SJCRH30 (cell line): Measurements from ENCODE around the gene ZSWIM6. TPM values are rescaled to one million over a fixed set of nuclear protein-coding genes. Genes with fewer than 3 reads are reported as not detected.
"Not testable (repeated sequence)": the region's sequence is repeated elsewhere in the genome, so short reads cannot be mapped to it uniquely, and the experiment has no call there.

ENCODE experiments used
- DNase-seq, 2 experiments: peaks; one replicate each; pipeline ENCODE4 v3.0.0-alpha.2; 2015 to 2020
- H3K27ac ChIP-seq: fragments of 250-450 bp; sonication (Bioruptor Pico); 2 replicates; pipeline ENCODE4 v1.5.1; 2020; ENCODE audit warnings: mild to moderate bottlenecking, moderate library complexity
- H3K27me3 ChIP-seq: fragments of 250-450 bp; sonication (Bioruptor Pico); 2 replicates; pipeline ENCODE4 v1.5.1; 2020; ENCODE audit warnings: mild to moderate bottlenecking, moderate library complexity
- H3K36me3 ChIP-seq: fragments of 250-450 bp; sonication (Bioruptor Pico); 2 replicates; pipeline ENCODE4 v1.5.1; 2020; ENCODE audit warnings: mild to moderate bottlenecking, moderate library complexity
- H3K4me1 ChIP-seq: fragments of 250-450 bp; sonication (Bioruptor Pico); 2 replicates; pipeline ENCODE4 v1.5.1; 2020; ENCODE audit warnings: mild to moderate bottlenecking, moderate library complexity
- H3K4me3 ChIP-seq: fragments of 250-450 bp; sonication (Bioruptor Pico); 2 replicates; pipeline ENCODE4 v1.5.1; 2020; ENCODE audit warnings: mild to moderate bottlenecking, moderate library complexity
- H3K9me3 ChIP-seq: fragments of 250-450 bp; sonication (Bioruptor Pico); replicated peaks from 2 replicates; pipeline ENCODE4 v1.5.1; 2020; ENCODE audit warnings: mild to moderate bottlenecking, moderate library complexity
- total RNA-seq: library from RNA; depleted of rRNA; stranded (reverse); fragments of >200 nt; shearing (Covaris generic); gene quantifications from 2 replicates; pipeline ENCODE4 v1.2.3, GENCODE V29; 2014

The ZSWIM6 gene
- total RNA-seq, 1 experiment from 2014 or later = 12.0 TPM

- 0 out of 2 replicates have a peak, but pooled peaks cover under 1% of the 10 kb centered on the region for H3K36me3 ChIP-seq
- H3K4me3 ChIP-seq = no peak overlapping the region
- no peaks in the 10 kb centered on the region for H3K27me3 ChIP-seq
- H3K4me1 ChIP-seq = peaks cover 19% of the 10 kb centered on the region
- no peak for DNase-seq
- no peak overlapping the region for H3K27ac ChIP-seq
- H3K9me3 ChIP-seq = no peaks in the 10 kb centered on the region
These were observed 75.7 kb downstream of the ZSWIM6 start for GRCh38 chr5:61407706-61408270.

- peak overlapping the region; percentile 75 for H3K27ac ChIP-seq
These were observed 76.6 kb downstream of the ZSWIM6 start for GRCh38 chr5:61408476-61409168.

GRCh38 chr5:61409568-61409967, 77.5 kb downstream of the ZSWIM6 start:
- H3K36me3 ChIP-seq = no peaks in the 10 kb centered on the region
- H3K9me3 ChIP-seq = no peaks in the 10 kb centered on the region

More at GRCh38 chr5:61408476-61409168, 76.6 kb downstream of the ZSWIM6 start:
- no peaks in the 10 kb centered on the region for H3K36me3 ChIP-seq
- peak overlapping the region; percentile 45 for H3K4me3 ChIP-seq
- H3K9me3 ChIP-seq = no peaks in the 10 kb centered on the region
- peak; percentile 99 for DNase-seq
- peaks cover 19% of the 10 kb centered on the region for H3K4me1 ChIP-seq
- H3K27me3 ChIP-seq = no peaks in the 10 kb centered on the region

GRCh38 chr5:61410811-61411210, 78.8 kb downstream of the ZSWIM6 start:
- DNase-seq = no peak
- H3K4me3 ChIP-seq = no peak overlapping the region
- H3K27me3 ChIP-seq = no peaks in the 10 kb centered on the region
- no peaks in the 10 kb centered on the region for H3K36me3 ChIP-seq
- H3K27ac ChIP-seq = no peak overlapping the region
- H3K9me3 ChIP-seq = no peaks in the 10 kb centered on the region
- peaks cover 19% of the 10 kb centered on the region for H3K4me1 ChIP-seq

More at GRCh38 chr5:61409568-61409967, 77.5 kb downstream of the ZSWIM6 start:
- H3K4me1 ChIP-seq = peaks cover 19% of the 10 kb centered on the region
- H3K27ac ChIP-seq = peak overlapping the region; percentile 75
- H3K4me3 ChIP-seq = peak overlapping the region; percentile 45
- H3K27me3 ChIP-seq = no peaks in the 10 kb centered on the region
- DNase-seq = peak; percentile 51 to 66

- H3K4me1 ChIP-seq = peaks cover 19% of the 10 kb centered on the region
- no peak for DNase-seq
- no peaks in the 10 kb centered on the region for H3K36me3 ChIP-seq
- no peak overlapping the region for H3K4me3 ChIP-seq
- H3K27ac ChIP-seq = no peak overlapping the region
- H3K9me3 ChIP-seq = no peaks in the 10 kb centered on the region
- no peaks in the 10 kb centered on the region for H3K27me3 ChIP-seq
These were observed 80.3 kb downstream of the ZSWIM6 start for GRCh38 chr5:61412361-61412760.

- H3K36me3 ChIP-seq, DNase-seq, H3K9me3 ChIP-seq, H3K27me3 ChIP-seq, H3K4me3 ChIP-seq, H3K27ac ChIP-seq: not testable (repeated sequence)
- peaks cover 10% of the 10 kb centered on the region for H3K4me1 ChIP-seq
These were observed 81.1 kb downstream of the ZSWIM6 start for GRCh38 chr5:61413205-61413604.

GRCh38 chr5:61414806-61415205, 82.7 kb downstream of the ZSWIM6 start:
- no peaks in the 10 kb centered on the region for H3K9me3 ChIP-seq
- no peak for DNase-seq
- H3K27me3 ChIP-seq = no peaks in the 10 kb centered on the region
- H3K27ac ChIP-seq = no peak overlapping the region
- H3K36me3 ChIP-seq = no peaks in the 10 kb centered on the region
- H3K4me3 ChIP-seq = no peak overlapping the region
- H3K4me1 ChIP-seq = peaks cover 3% of the 10 kb centered on the region

GRCh38 chr5:61416010-61416409, 84.0 kb downstream of the ZSWIM6 start:
- DNase-seq = no peak
- no peak overlapping the region for H3K27ac ChIP-seq
- no peaks in the 10 kb centered on the region for H3K9me3 ChIP-seq

GRCh38 chr5:61416420-61416819, 84.4 kb downstream of the ZSWIM6 start:
- H3K36me3 ChIP-seq = no peaks in the 10 kb centered on the region
- H3K27me3 ChIP-seq = no peaks in the 10 kb centered on the region
- no peak overlapping the region for H3K27ac ChIP-seq
- no peak for DNase-seq
- H3K9me3 ChIP-seq = no peaks in the 10 kb centered on the region
- no peak overlapping the region for H3K4me3 ChIP-seq
- H3K4me1 ChIP-seq = no peaks in the 10 kb centered on the region; the same call in 1 of the 2 replicates

More at GRCh38 chr5:61416010-61416409, 84.0 kb downstream of the ZSWIM6 start:
- no peaks in the 10 kb centered on the region for H3K36me3 ChIP-seq
- no peaks in the 10 kb centered on the region for H3K27me3 ChIP-seq
- H3K4me3 ChIP-seq = no peak overlapping the region
- no peaks in the 10 kb centered on the region; the same call in 1 of the 2 replicates for H3K4me1 ChIP-seq

GRCh38 chr5:61417340-61417739, 85.3 kb downstream of the ZSWIM6 start:
- H3K4me3 ChIP-seq = no peak overlapping the region
- DNase-seq = no peak

GRCh38 chr5:61417851-61418250, 85.8 kb downstream of the ZSWIM6 start:
- Histone ChIP-seq H3K4me3 (no peak overlapping the region), H3K9me3 (no peaks in the 10 kb centered on the region), H3K4me1 (no peaks in the 10 kb centered on the region; the same call in 1 of the 2 replicates), H3K27me3 (no peaks in the 10 kb centered on the region), H3K27ac (no peak overlapping the region), H3K36me3 (no peaks in the 10 kb centered on the region)
- DNase-seq = no peak

More at GRCh38 chr5:61417340-61417739, 85.3 kb downstream of the ZSWIM6 start:
- Histone ChIP-seq H3K27ac (no peak overlapping the region), H3K36me3 (no peaks in the 10 kb centered on the region), H3K9me3 (no peaks in the 10 kb centered on the region), H3K27me3 (no peaks in the 10 kb centered on the region), H3K4me1 (no peaks in the 10 kb centered on the region; the same call in 1 of the 2 replicates)

GRCh38 chr5:61419106-61419505, 87.0 kb downstream of the ZSWIM6 start:
- H3K9me3 ChIP-seq = no peaks in the 10 kb centered on the region
- H3K27ac ChIP-seq = no peak overlapping the region
- H3K4me3 ChIP-seq = no peak overlapping the region
- no peaks in the 10 kb centered on the region; the same call in 1 of the 2 replicates for H3K4me1 ChIP-seq
- DNase-seq = no peak
- no peaks in the 10 kb centered on the region for H3K36me3 ChIP-seq
- H3K27me3 ChIP-seq = no peaks in the 10 kb centered on the region

- H3K27me3 ChIP-seq = no peaks in the 10 kb centered on the region
- H3K27ac ChIP-seq = no peak overlapping the region
These were observed 88.0 kb downstream of the ZSWIM6 start for GRCh38 chr5:61420016-61420415.

GRCh38 chr5:61421262-61421661, 89.2 kb downstream of the ZSWIM6 start:
- not testable (repeated sequence) for H3K27me3 ChIP-seq, DNase-seq, H3K27ac ChIP-seq, H3K36me3 ChIP-seq, H3K4me3 ChIP-seq, H3K9me3 ChIP-seq, H3K4me1 ChIP-seq

More at GRCh38 chr5:61420016-61420415, 88.0 kb downstream of the ZSWIM6 start:
- Histone ChIP-seq H3K9me3 (no peaks in the 10 kb centered on the region), H3K4me3 (no peak overlapping the region), H3K36me3 (no peaks in the 10 kb centered on the region), H3K4me1 (no peaks in the 10 kb centered on the region)
- no peak for DNase-seq

- Histone ChIP-seq H3K27me3 (no peaks in the 10 kb centered on the region), H3K36me3 (no peaks in the 10 kb centered on the region), H3K27ac (no peak overlapping the region), H3K4me3 (no peak overlapping the region), H3K4me1 (no peaks in the 10 kb centered on the region), H3K9me3 (no peaks in the 10 kb centered on the region)
- no peak for DNase-seq
These were observed 91.6 kb downstream of the ZSWIM6 start for GRCh38 chr5:61423487-61424145.
